Liver (tissue), 9 donors: ENCODE results near the gene TOR1A. TPM values are rescaled to one million over a fixed set of nuclear protein-coding genes. Genes with fewer than 3 reads are reported as not detected.

ENCODE experiments used
- DNase-seq: peaks from one replicate; pipeline ENCODE4 v3.0.0-alpha.2; 2017; ENCODE audit warnings: low spot score
- H3K27ac ChIP-seq, 2 donors: one replicate each; pipeline ENCODE4 v1.7.0; 2013; ENCODE audit warnings: inconsistent platforms in 2 of 2, low read length in 2 of 2, control low read depth in 1 of 2, low read depth in 1 of 2, mild to moderate bottlenecking in 1 of 2
- H3K27me3 ChIP-seq, 4 donors: one replicate each; pipeline versions ENCODE4 v1.6.1 to v1.7.0; 2013; ENCODE audit warnings: low read length in 3 of 4, inconsistent platforms in 1 of 4, mild to moderate bottlenecking in 1 of 4, moderate library complexity in 1 of 4; ENCODE audit not compliant: control insufficient read depth in 4 of 4, insufficient read depth in 4 of 4
- H3K36me3 ChIP-seq, 4 donors: one replicate each; pipeline versions ENCODE4 v1.6.1 to v1.7.0; 2013; ENCODE audit warnings: low read length in 3 of 4, mild to moderate bottlenecking in 3 of 4, low read depth in 1 of 4, moderate library complexity in 1 of 4; ENCODE audit not compliant: control insufficient read depth in 4 of 4, insufficient read depth in 3 of 4
- H3K4me1 ChIP-seq, 4 donors: one replicate each; pipeline versions ENCODE4 v1.6.1 to v1.7.0; 2013; ENCODE audit warnings: low read length in 3 of 4, mild to moderate bottlenecking in 3 of 4, moderate library complexity in 1 of 4; ENCODE audit not compliant: control insufficient read depth in 4 of 4, insufficient read depth in 4 of 4
- H3K4me3 ChIP-seq, 3 donors: one replicate each; pipeline versions ENCODE4 v1.6.1 to v1.7.0; 2013; ENCODE audit warnings: low read length in 3 of 3, control low read depth in 1 of 3, low read depth in 1 of 3, mild to moderate bottlenecking in 1 of 3
- H3K9ac ChIP-seq, 2 donors: one replicate each; pipeline ENCODE4 v1.7.0; 2013; ENCODE audit warnings: low read length in 2 of 2, mild to moderate bottlenecking in 2 of 2, moderate library complexity in 2 of 2, control low read depth in 1 of 2, low read depth in 1 of 2
- H3K9me3 ChIP-seq, 4 donors: one replicate each; pipeline versions ENCODE4 v1.6.1 to v1.7.0; 2013; ENCODE audit warnings: low read length in 3 of 4; ENCODE audit not compliant: control insufficient read depth in 4 of 4
- GABPA ChIP-seq, 2 donors: IDR thresholded peaks in 1 of 2; conservative IDR thresholded peaks in 1 of 2; 2 replicates each; pipeline ENCODE4 v1.6.1; 2016; ENCODE audit warnings: antibody characterized with exemption in 2 of 2, mild to moderate bottlenecking in 1 of 2, moderate library complexity in 1 of 2
- HNF4A ChIP-seq, 2 donors: conservative IDR thresholded peaks; 2 replicates each; pipeline ENCODE4 v1.6.1; 2016; ENCODE audit warnings: antibody characterized with exemption in 2 of 2, mild to moderate bottlenecking in 2 of 2
- HNF4G ChIP-seq: IDR thresholded peaks from 2 replicates; pipeline ENCODE4 v1.6.1; 2016; ENCODE audit warnings: antibody characterized with exemption
- JUND ChIP-seq, 2 donors: IDR thresholded peaks; 2 replicates each; pipeline ENCODE4 v1.6.1; 2016; ENCODE audit warnings: antibody characterized with exemption in 2 of 2
- NR2F2 ChIP-seq: IDR thresholded peaks from 2 replicates; pipeline ENCODE4 v1.6.1; 2016; ENCODE audit warnings: antibody characterized with exemption
- RAD21 ChIP-seq, 2 donors: IDR thresholded peaks; 2 replicates each; pipeline ENCODE4 v1.6.1; 2016; ENCODE audit warnings: antibody characterized with exemption in 2 of 2, mild to moderate bottlenecking in 2 of 2
- SP1 ChIP-seq: IDR thresholded peaks from 2 replicates; pipeline ENCODE4 v1.6.1; 2018; ENCODE audit warnings: antibody characterized with exemption, mild to moderate bottlenecking
- TAF1 ChIP-seq: conservative IDR thresholded peaks from 2 replicates; pipeline ENCODE4 v1.6.1; 2016; ENCODE audit warnings: antibody characterized with exemption, mild to moderate bottlenecking
- YY1 ChIP-seq: IDR thresholded peaks from 2 replicates; pipeline ENCODE4 v1.6.1; 2016; ENCODE audit warnings: antibody characterized with exemption, mild to moderate bottlenecking
- WGBS: extraction: QIAGEN DNeasy Blood & Tissue Kit; methylation state at CpG from one replicate; pipeline ENCODE4 v1.1.7; 2013; 5-methylcytosine and 5-hydroxymethylcytosine counted together
- polyA plus RNA-seq, 2 donors: library from polyadenylated mRNA; stranded (reverse) in 1 of 2; unstranded in 1 of 2; fragments of 200-250 nt in 1 of 2; fragments of >200 nt in 1 of 2; fragmentation: Nextera tagmentation in 1 of 2; extraction: Ambion mirVana in 1 of 2; gene quantifications; one replicate each; pipeline versions ENCODE4 v1.2.1 to v1.2.3, GENCODE V29; 2013 to 2015
- total RNA-seq, 2 donors: library from RNA; depleted of rRNA; stranded (reverse); fragments of >200 nt; gene quantifications; one replicate each; pipeline ENCODE4 v1.2.3, GENCODE V29; 2014
- TF ChIP-seq, protein P1 (sequence below): IDR thresholded peaks from 2 replicates; pipeline ENCODE4 v1.6.1; 2016; ENCODE audit warnings: antibody characterized with exemption
- TF ChIP-seq, protein P2 (sequence below): fragments of 150-350 bp; IDR thresholded peaks from 2 replicates; pipeline ENCODE4 v1.5.1; 2017; ENCODE audit warnings: improper control_type of control experiment, low read depth, low read length; ENCODE audit not compliant: missing input control
- TF ChIP-seq, protein P3 (sequence below): IDR thresholded peaks from 2 replicates; pipeline ENCODE4 v1.6.1; 2016; ENCODE audit warnings: antibody characterized with exemption, mild to moderate bottlenecking
- TF ChIP-seq, protein P4 (sequence below): IDR thresholded peaks from 2 replicates; pipeline ENCODE4 v1.6.1; 2016; ENCODE audit warnings: antibody characterized with exemption
- TF ChIP-seq, protein P5 (sequence below): IDR thresholded peaks from 2 replicates; pipeline ENCODE4 v1.6.1; 2016; ENCODE audit warnings: antibody characterized with exemption
- donor health status: healthy.
- donor health status: healthy.
- donor health status: healthy.
- donor health status: healthy.
- donor health status: healthy.

TOR1A gene
- total and polyA plus RNA-seq, 4 donors, result 18.3 to 34.0 (median 29.8) TPM

DNA sequence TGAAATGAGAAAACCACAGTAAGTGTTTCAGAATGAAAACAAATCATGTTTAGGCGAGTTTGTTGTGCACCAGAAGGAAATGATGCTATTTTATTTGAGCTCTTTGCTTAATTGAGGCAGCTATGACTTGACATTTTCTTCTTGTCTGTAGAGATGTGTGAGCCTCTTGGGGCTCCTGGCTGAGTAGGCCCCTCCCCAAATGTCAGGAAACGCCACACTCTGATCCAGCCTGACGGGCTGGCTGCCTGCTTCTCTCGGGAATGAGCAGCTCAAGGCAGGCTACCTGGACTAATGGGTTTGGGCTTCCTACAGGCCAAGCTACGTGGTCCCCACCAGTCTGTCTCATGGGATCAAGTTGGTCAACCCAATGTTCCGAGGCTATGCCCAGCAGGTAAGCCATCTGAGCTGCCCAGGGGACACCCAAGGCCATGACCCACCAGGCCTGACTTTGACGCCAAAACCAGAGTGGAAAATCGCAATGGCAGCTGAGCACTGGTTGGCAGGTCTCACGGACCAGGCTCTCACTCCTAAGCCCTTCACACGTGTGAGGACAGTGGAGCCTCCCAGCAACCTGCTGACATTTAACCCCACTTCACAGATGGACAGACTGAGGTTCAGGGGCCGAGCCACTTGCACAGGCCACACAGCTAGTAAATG is 41.2 kb upstream of the TOR1A start:
- 69% methylated on average over 11 of the region's 11 CpGs for WGBS
- Histone ChIP-seq H3K9ac (no peak overlapping the region), H3K4me3 (no peak overlapping the region), H3K27ac (no peak overlapping the region), H3K36me3 (peaks cover 6 to 37% (median 16%) of the 10 kb centered on the region in 4 donors), H3K9me3 (no peaks in the 10 kb centered on the region), H3K27me3 (no peaks in the 10 kb centered on the region), H3K4me1 (peaks cover 0 to 12% (median 8%) of the 10 kb centered on the region in 4 donors)
- DNase-seq, result peak; percentile 32
- TF ChIP-seq, protein P1, sequence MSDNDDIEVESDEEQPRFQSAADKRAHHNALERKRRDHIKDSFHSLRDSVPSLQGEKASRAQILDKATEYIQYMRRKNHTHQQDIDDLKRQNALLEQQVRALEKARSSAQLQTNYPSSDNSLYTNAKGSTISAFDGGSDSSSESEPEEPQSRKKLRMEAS, result no peak
- no peak for TF ChIP-seq HNF4G
- TF ChIP-seq SP1, result no peak

DNA sequence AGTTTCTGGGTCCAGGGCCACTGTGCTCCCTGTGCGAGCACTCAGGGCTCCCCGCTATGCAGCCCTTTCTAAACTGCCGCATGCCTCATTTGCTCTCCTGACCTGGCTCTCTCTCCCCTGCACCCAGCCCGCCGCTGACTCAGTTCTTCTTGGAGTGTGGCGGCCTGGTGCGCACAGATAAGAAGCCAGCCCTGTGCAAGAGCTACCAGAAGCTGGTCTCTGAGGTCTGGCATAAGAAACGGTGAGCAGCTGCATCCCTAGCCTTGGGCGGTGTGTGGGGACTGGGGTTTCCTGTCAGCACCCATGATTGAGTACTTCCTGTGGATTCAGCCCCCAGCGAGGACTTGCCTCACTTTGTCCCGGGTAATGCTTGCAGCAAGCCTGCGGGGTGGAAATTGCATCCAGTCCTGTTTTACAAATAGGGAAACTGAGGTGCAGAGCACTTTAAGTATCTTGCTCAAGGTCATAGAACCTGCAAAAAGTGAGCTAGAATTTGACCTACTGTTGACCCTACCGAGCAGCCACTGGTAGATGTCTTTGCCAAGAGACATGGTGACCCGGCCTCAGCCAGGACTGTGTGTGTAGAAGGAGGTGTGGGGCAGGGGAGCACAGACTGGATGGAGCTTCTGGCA is 39.2 kb upstream of the TOR1A start:
- DNase-seq, result peak; percentile 84
- Histone ChIP-seq H3K4me3 (no peak overlapping the region), H3K36me3 (peaks cover 9 to 45% (median 21%) of the 10 kb centered on the region in 4 donors), H3K27ac (no peak overlapping the region), H3K4me1 (peaks cover 0 to 3% (median 0%) of the 10 kb centered on the region in 4 donors), H3K9me3 (no peaks in the 10 kb centered on the region), H3K9ac (no peak overlapping the region), H3K27me3 (no peaks in the 10 kb centered on the region)
- TF ChIP-seq YY1 (no peak), GABPA (IDR thresholded peaks at IDR 0.05 in 1 of 2, conservative IDR thresholded peaks at IDR 0.05 in 1 of 2) (no peak), HNF4A (conservative IDR thresholded peaks at IDR 0.05) (no peak), HNF4G (no peak), TAF1 (no peak), SP1 (no peak), NR2F2 (no peak), JUND (IDR thresholded peaks at IDR 0.05) (no peak), RAD21 (IDR thresholded peaks at IDR 0.05) (no peak)
- TF ChIP-seq, protein P2, sequence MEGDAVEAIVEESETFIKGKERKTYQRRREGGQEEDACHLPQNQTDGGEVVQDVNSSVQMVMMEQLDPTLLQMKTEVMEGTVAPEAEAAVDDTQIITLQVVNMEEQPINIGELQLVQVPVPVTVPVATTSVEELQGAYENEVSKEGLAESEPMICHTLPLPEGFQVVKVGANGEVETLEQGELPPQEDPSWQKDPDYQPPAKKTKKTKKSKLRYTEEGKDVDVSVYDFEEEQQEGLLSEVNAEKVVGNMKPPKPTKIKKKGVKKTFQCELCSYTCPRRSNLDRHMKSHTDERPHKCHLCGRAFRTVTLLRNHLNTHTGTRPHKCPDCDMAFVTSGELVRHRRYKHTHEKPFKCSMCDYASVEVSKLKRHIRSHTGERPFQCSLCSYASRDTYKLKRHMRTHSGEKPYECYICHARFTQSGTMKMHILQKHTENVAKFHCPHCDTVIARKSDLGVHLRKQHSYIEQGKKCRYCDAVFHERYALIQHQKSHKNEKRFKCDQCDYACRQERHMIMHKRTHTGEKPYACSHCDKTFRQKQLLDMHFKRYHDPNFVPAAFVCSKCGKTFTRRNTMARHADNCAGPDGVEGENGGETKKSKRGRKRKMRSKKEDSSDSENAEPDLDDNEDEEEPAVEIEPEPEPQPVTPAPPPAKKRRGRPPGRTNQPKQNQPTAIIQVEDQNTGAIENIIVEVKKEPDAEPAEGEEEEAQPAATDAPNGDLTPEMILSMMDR, result no peak
- TF ChIP-seq, protein P3, sequence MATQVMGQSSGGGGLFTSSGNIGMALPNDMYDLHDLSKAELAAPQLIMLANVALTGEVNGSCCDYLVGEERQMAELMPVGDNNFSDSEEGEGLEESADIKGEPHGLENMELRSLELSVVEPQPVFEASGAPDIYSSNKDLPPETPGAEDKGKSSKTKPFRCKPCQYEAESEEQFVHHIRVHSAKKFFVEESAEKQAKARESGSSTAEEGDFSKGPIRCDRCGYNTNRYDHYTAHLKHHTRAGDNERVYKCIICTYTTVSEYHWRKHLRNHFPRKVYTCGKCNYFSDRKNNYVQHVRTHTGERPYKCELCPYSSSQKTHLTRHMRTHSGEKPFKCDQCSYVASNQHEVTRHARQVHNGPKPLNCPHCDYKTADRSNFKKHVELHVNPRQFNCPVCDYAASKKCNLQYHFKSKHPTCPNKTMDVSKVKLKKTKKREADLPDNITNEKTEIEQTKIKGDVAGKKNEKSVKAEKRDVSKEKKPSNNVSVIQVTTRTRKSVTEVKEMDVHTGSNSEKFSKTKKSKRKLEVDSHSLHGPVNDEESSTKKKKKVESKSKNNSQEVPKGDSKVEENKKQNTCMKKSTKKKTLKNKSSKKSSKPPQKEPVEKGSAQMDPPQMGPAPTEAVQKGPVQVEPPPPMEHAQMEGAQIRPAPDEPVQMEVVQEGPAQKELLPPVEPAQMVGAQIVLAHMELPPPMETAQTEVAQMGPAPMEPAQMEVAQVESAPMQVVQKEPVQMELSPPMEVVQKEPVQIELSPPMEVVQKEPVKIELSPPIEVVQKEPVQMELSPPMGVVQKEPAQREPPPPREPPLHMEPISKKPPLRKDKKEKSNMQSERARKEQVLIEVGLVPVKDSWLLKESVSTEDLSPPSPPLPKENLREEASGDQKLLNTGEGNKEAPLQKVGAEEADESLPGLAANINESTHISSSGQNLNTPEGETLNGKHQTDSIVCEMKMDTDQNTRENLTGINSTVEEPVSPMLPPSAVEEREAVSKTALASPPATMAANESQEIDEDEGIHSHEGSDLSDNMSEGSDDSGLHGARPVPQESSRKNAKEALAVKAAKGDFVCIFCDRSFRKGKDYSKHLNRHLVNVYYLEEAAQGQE, result no peak
- TF ChIP-seq, protein P4, sequence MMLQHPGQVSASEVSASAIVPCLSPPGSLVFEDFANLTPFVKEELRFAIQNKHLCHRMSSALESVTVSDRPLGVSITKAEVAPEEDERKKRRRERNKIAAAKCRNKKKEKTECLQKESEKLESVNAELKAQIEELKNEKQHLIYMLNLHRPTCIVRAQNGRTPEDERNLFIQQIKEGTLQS, result no peak
- TF ChIP-seq, protein P5, sequence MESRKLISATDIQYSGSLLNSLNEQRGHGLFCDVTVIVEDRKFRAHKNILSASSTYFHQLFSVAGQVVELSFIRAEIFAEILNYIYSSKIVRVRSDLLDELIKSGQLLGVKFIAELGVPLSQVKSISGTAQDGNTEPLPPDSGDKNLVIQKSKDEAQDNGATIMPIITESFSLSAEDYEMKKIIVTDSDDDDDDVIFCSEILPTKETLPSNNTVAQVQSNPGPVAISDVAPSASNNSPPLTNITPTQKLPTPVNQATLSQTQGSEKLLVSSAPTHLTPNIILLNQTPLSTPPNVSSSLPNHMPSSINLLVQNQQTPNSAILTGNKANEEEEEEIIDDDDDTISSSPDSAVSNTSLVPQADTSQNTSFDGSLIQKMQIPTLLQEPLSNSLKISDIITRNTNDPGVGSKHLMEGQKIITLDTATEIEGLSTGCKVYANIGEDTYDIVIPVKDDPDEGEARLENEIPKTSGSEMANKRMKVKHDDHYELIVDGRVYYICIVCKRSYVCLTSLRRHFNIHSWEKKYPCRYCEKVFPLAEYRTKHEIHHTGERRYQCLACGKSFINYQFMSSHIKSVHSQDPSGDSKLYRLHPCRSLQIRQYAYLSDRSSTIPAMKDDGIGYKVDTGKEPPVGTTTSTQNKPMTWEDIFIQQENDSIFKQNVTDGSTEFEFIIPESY, result no peak
- 75% methylated on average over 14 of the region's 14 CpGs for WGBS
